ENCODE measurements around the gene DISC1. TPM values are rescaled to one million over a fixed set of nuclear protein-coding genes. Genes with fewer than 3 reads are reported as not detected.
"Not testable (repeated sequence)": the region's sequence is repeated elsewhere in the genome, so short reads cannot be mapped to it uniquely, and the experiment has no call there.

DISC1 gene
- total and polyA plus RNA-seq, 2 donors (not counting 1 experiment from before 2014, with no cell fraction given) = 2.0 to 4.3 TPM

- Histone ChIP-seq H2AFZ (ENCODE audit: low read length) (no peak overlapping the region), H3K4me2 (ENCODE audit: extremely low read depth, insufficient read depth, low read length) (no peak overlapping the region)
Measured at GRCh38 chr1:231779081-231779480, 152.5 kb downstream of the DISC1 start.

GRCh38 chr1:231781892-231782291 is 155.3 kb downstream of the DISC1 start:
- Histone ChIP-seq H4K20me1 (ENCODE audit: control insufficient read depth, extremely low read depth, insufficient read depth, low read length) (no peaks in the 10 kb centered on the region), H3K9me3 (ENCODE audit: control insufficient read depth, insufficient read depth, low read depth, low read length) (no peaks in the 10 kb centered on the region), H3K27ac (ENCODE audit: insufficient read depth, low read length) (no peak overlapping the region), H3K4me3 (replicated peaks in 1 of 4; ENCODE audit: control extremely low read depth in 1 of 4, insufficient read depth in 1 of 4, low read depth in 3 of 4, low read length in 4 of 4) (no peak overlapping the region), H3K79me2 (ENCODE audit: control insufficient read depth, insufficient read depth, low read length) (no peaks in the 10 kb centered on the region), H3K4me1 (ENCODE audit: control insufficient read depth, extremely low read depth, insufficient read depth, low read length) (no peaks in the 10 kb centered on the region), H2AFZ (ENCODE audit: low read length) (no peak overlapping the region), H3K9ac (ENCODE audit: insufficient read depth, low read length) (no peak overlapping the region), H3K36me3 (ENCODE audit: control insufficient read depth, insufficient read depth, low read length) (no peaks in the 10 kb centered on the region), H3K27me3 (ENCODE audit: control insufficient read depth, insufficient read depth, low read length) (no peaks in the 10 kb centered on the region), H3K4me2 (ENCODE audit: extremely low read depth, insufficient read depth, low read length) (no peak overlapping the region)
- no peak for TF ChIP-seq CTCF (conservative IDR thresholded peaks at IDR 0.05 in 1 of 2, IDR thresholded peaks at IDR 0.05 in 1 of 2; ENCODE audit: low read depth in 1 of 2, low read length in 2 of 2)
- no peak for TF ChIP-seq EZH2 (IDR thresholded peaks at IDR 0.05; ENCODE audit: low read length, missing control alignments)
- DNase-seq (ENCODE audit: low read depth in 2 of 2) = no peak

More at GRCh38 chr1:231779081-231779480, 152.5 kb downstream of the DISC1 start:
- no peaks in the 10 kb centered on the region for H3K9me3 ChIP-seq (ENCODE audit: control insufficient read depth, insufficient read depth, low read depth, low read length)
- no peaks in the 10 kb centered on the region for H3K79me2 ChIP-seq (ENCODE audit: control insufficient read depth, insufficient read depth, low read length)
- no peaks in the 10 kb centered on the region for H4K20me1 ChIP-seq (ENCODE audit: control insufficient read depth, extremely low read depth, insufficient read depth, low read length)
- H3K36me3 ChIP-seq (ENCODE audit: control insufficient read depth, insufficient read depth, low read length) = no peaks in the 10 kb centered on the region
- no peaks in the 10 kb centered on the region for H3K27me3 ChIP-seq (ENCODE audit: control insufficient read depth, insufficient read depth, low read length)
- TF ChIP-seq CTCF (conservative IDR thresholded peaks at IDR 0.05 in 1 of 2, IDR thresholded peaks at IDR 0.05 in 1 of 2; ENCODE audit: low read depth in 1 of 2, low read length in 2 of 2) (no peak), EZH2 (IDR thresholded peaks at IDR 0.05; ENCODE audit: low read length, missing control alignments) (no peak)
- no peak overlapping the region for H3K4me3 ChIP-seq (replicated peaks in 1 of 4; ENCODE audit: control extremely low read depth in 1 of 4, insufficient read depth in 1 of 4, low read depth in 3 of 4, low read length in 4 of 4)
- no peak for DNase-seq (ENCODE audit: low read depth in 2 of 2)
- H3K27ac ChIP-seq (ENCODE audit: insufficient read depth, low read length) = no peak overlapping the region
- H3K9ac ChIP-seq (ENCODE audit: insufficient read depth, low read length) = no peak overlapping the region
- H3K4me1 ChIP-seq (ENCODE audit: control insufficient read depth, extremely low read depth, insufficient read depth, low read length) = no peaks in the 10 kb centered on the region

GRCh38 chr1:231785073-231785472 is 158.5 kb downstream of the DISC1 start:
- H3K79me2 ChIP-seq (ENCODE audit: control insufficient read depth, insufficient read depth, low read length); H3K9me3 ChIP-seq (ENCODE audit: control insufficient read depth, insufficient read depth, low read depth, low read length); DNase-seq (ENCODE audit: low read depth in 2 of 2); H3K4me1 ChIP-seq (ENCODE audit: control insufficient read depth, extremely low read depth, insufficient read depth, low read length); H3K9ac ChIP-seq (ENCODE audit: insufficient read depth, low read length); H4K20me1 ChIP-seq (ENCODE audit: control insufficient read depth, extremely low read depth, insufficient read depth, low read length); H2AFZ ChIP-seq (ENCODE audit: low read length); H3K27ac ChIP-seq (ENCODE audit: insufficient read depth, low read length); H3K36me3 ChIP-seq (ENCODE audit: control insufficient read depth, insufficient read depth, low read length); H3K4me2 ChIP-seq (ENCODE audit: extremely low read depth, insufficient read depth, low read length); H3K4me3 ChIP-seq (replicated peaks in 1 of 4; ENCODE audit: control extremely low read depth in 1 of 4, insufficient read depth in 1 of 4, low read depth in 3 of 4, low read length in 4 of 4); H3K27me3 ChIP-seq (ENCODE audit: control insufficient read depth, insufficient read depth, low read length): not testable (repeated sequence)

All from fibroblast of lung (primary cell).